ENCODE data around the gene CYP3A4.
"Not testable (repeated sequence)": the region's sequence is repeated elsewhere in the genome, so short reads cannot be mapped to it uniquely, and the experiment has no call there.

Gene CYP3A4

GRCh38 chr7:99723201-99723600, 60.8 kb downstream of the CYP3A4 start:
- not testable (repeated sequence) for DNase-seq (ENCODE audit: low spot score)

DNA sequence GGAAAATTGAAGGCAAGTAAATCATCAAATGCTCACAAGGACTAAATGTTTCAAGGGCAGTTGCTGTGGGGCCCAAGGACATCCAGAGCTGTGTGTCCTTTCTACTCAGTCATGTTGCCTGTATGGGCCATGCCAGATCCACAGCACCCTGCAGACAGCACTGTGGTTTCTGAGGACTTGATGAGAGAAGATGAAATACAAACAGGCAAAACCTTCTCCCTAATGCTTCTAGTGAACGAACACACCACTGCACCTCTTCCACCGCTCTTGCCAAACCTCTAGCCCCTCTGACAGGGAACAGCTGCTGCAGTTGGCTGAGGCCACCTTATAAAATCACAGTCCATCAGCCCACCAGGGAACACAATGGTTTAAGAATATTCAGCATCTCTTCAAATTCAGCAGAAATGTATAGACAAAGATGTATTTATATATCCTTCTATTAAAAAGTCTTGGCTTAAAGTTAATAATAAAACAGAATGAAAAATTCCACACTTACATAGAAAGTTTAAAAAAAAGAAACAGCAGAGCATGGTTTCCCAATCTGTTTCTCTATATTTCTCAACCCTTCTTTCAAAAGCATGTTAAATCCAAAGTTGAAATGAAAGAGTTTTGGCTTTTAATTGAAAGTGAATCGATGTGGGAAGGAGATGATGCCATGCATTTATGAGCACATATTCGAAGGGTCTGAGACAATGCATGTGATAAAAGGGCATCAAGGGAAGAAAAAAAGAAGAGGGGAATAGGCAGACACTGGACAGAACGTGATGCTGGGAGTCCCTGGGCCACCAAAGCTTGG, 63.0 kb downstream of the CYP3A4 start:
- DNase-seq (ENCODE audit: low spot score): no peak

DNA sequence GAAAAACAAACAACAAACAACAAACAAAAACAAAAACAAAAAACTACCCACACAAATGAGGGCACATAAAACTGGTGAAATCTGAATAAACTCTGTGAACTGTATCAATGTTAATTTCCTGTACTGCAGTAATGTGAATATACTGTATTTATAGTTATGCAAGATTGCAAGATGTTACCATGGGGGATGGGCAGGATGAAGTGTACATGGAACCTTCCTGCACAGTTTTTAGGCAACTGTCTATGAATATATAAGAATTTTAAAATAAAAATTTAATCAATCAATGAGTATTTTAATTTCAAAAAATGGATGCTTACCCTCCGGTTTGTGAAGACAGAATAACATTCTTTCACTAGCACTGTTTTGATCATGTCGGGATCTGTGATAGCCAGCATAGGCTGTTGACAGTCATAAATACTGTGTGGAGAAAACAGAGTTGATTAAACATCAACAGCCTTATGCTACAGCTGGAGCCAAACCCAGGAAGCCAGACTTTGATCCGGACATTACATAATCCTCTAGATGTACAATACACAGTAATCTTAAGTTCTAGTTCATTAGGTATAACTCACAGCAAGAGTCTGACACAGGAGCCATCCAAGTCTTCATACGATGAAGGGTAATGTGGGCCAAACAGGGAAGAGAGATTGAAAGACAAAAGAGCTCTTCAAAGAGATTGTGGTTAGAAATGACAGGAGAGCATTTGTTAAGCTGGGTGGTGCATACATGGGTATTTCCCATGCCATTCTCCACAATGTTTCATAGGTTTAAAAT, 63.8 kb downstream of the CYP3A4 start:
- DNase-seq (ENCODE audit: low spot score): no peak

- DNase-seq (ENCODE audit: low spot score): no peak
Observed at GRCh38 chr7:99713995-99714570, 69.9 kb downstream of the CYP3A4 start.

- no peak for DNase-seq (ENCODE audit: low spot score)
Observed at GRCh38 chr7:99709838-99710578, 74.0 kb downstream of the CYP3A4 start.

DNA sequence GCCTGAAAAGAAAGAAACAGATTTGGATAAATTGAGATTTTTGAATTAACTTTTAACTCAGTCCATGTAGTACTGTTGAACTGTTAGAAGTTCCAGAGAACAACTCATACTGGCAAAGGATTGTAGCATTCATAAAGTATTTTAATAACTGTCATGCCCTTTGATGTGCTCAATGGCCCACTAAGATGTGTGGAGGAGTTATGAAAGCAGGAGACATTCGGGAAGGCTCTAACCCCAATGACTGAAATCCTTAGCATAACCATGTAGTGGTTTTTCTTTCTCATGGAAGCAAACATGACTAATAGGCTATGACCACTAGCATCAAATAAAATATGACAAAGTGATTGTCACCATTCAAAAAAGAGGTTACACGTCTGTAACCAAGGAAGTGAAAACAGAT, 74.7 kb downstream of the CYP3A4 start:
- DNase-seq (ENCODE audit: low spot score): peak; percentile 32

DNA sequence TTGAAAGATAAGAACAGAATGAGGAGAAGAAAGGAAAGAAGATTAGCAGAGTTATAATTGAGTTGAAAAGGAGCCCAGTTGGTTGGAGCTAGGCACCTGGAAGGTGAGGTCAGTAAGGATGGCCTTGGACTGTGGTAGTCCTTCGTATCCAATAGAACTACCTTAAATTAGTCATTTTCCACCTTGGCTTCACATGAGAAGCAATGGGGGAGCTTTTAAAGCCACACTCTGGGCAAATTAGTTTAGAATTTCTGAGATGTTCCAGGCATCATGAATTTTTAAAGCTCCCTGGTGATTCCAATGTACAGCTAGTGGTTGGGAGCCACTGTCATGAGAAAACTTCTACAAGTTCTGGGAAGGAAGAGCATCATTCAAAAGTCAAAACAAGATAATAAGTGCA, 76.9 kb downstream of the CYP3A4 start:
- no peak for DNase-seq (ENCODE audit: low spot score)
